Neural crest cell (in vitro differentiated cells): ENCODE measurements around the gene TBC1D3B. TPM values are rescaled to one million over a fixed set of nuclear protein-coding genes. Genes with fewer than 3 reads are reported as not detected.
"Not testable (repeated sequence)": the region's sequence is repeated elsewhere in the genome, so short reads cannot be mapped to it uniquely, and the experiment has no call there.

ENCODE experiments used
- DNase-seq: peaks from one replicate; pipeline ENCODE4 v3.0.0; 2021; ENCODE audit warnings: low read depth, mixed read lengths, low spot score
- H3K27ac Mint-ChIP-seq: one replicate; pipeline ENCODE4 v1.8.0; 2021; ENCODE audit warnings: mild to moderate bottlenecking, mixed read lengths; ENCODE audit not compliant: unreplicated experiment
- H3K27me3 Mint-ChIP-seq: 2 replicates; pipeline ENCODE4 v1.8.0; 2021; ENCODE audit warnings: low read depth, mild to moderate bottlenecking, mixed read lengths
- H3K36me3 Mint-ChIP-seq: 2 replicates; pipeline ENCODE4 v1.8.0; 2021; ENCODE audit warnings: low read depth, mild to moderate bottlenecking, mixed read lengths
- H3K4me1 Mint-ChIP-seq: 2 replicates; pipeline ENCODE4 v1.8.0; 2021; ENCODE audit warnings: mixed read lengths
- H3K4me3 Mint-ChIP-seq: one replicate; pipeline ENCODE4 v1.8.0; 2021; ENCODE audit warnings: mild to moderate bottlenecking, mixed read lengths
- H3K9me3 Mint-ChIP-seq: 2 replicates; pipeline ENCODE4 v1.8.0; 2021; ENCODE audit warnings: mixed read lengths
- CTCF ChIP-seq: fragments of 200-600 bp; sonication (generic); conservative IDR thresholded peaks from 2 replicates; pipeline ENCODE4 v1.5.0; 2021; ENCODE audit warnings: antibody characterized with exemption, mild to moderate bottlenecking
- total RNA-seq: library from RNA; stranded (reverse); gene quantifications from 2 replicates; pipeline ENCODE4 v1.2.1, GENCODE V29; 2021

TBC1D3B gene
- total RNA-seq, 1 donor from 2014 or later: 12.5 TPM

- H3K4me1 Mint-ChIP-seq: peaks cover 11% of the 10 kb centered on the region
- TF ChIP-seq CTCF: no peak
- no peaks in the 10 kb centered on the region for H3K27me3 Mint-ChIP-seq
- H3K4me3 Mint-ChIP-seq: no peak overlapping the region
- no peak for DNase-seq
- H3K9me3 Mint-ChIP-seq: peaks cover 4% of the 10 kb centered on the region
- no peak overlapping the region for H3K27ac Mint-ChIP-seq
- H3K36me3 Mint-ChIP-seq: no peaks in the 10 kb centered on the region
Observed at GRCh38 chr17:36212966-36213365, 36.5 kb upstream of the TBC1D3B start.

GRCh38 chr17:36212272-36212605 lies 35.8 kb upstream of the TBC1D3B start:
- H3K36me3 Mint-ChIP-seq: no peaks in the 10 kb centered on the region
- no peak for DNase-seq
- H3K27me3 Mint-ChIP-seq: no peaks in the 10 kb centered on the region

GRCh38 chr17:36211484-36212271 lies 35.2 kb upstream of the TBC1D3B start:
- H3K27me3 Mint-ChIP-seq, H3K9me3 Mint-ChIP-seq, DNase-seq, H3K36me3 Mint-ChIP-seq: not testable (repeated sequence)
- Mint-ChIP-seq H3K4me1 (peaks cover 11% of the 10 kb centered on the region), H3K27ac (peak overlapping the region; percentile 36), H3K4me3 (peak overlapping the region; percentile 47)

More at GRCh38 chr17:36212272-36212605, 35.8 kb upstream of the TBC1D3B start:
- TF ChIP-seq CTCF: no peak
- Mint-ChIP-seq H3K9me3 (no peaks in the 10 kb centered on the region), H3K27ac (no peak overlapping the region), H3K4me3 (no peak overlapping the region), H3K4me1 (peaks cover 11% of the 10 kb centered on the region)

GRCh38 chr17:36210439-36211211 lies 34.2 kb upstream of the TBC1D3B start, which contains the start of gene CCL4L2:
CCL4L2 (plus strand) TSS chr17:36211063.
- not testable (repeated sequence) for DNase-seq

GRCh38 chr17:36209575-36209974 lies 33.1 kb upstream of the TBC1D3B start:
- DNase-seq: no peak
- H3K27me3 Mint-ChIP-seq: peaks cover 2% of the 10 kb centered on the region
- no peaks in the 10 kb centered on the region for H3K9me3 Mint-ChIP-seq

More at GRCh38 chr17:36210439-36211211, 34.2 kb upstream of the TBC1D3B start, which contains the start of gene CCL4L2:
- H3K4me3 Mint-ChIP-seq: peak within 1 kb of the TSS; percentile 47
- H3K36me3 Mint-ChIP-seq, H3K9me3 Mint-ChIP-seq, H3K27me3 Mint-ChIP-seq: not testable (repeated sequence)
- peaks cover 11% of the 10 kb centered on the region for H3K4me1 Mint-ChIP-seq
- peak within 1 kb of the TSS; percentile 36 for H3K27ac Mint-ChIP-seq

GRCh38 chr17:36207383-36207782 lies 30.9 kb upstream of the TBC1D3B start:
- DNase-seq, H3K36me3 Mint-ChIP-seq, H3K27me3 Mint-ChIP-seq, H3K27ac Mint-ChIP-seq, H3K4me3 Mint-ChIP-seq, H3K9me3 Mint-ChIP-seq: not testable (repeated sequence)
- H3K4me1 Mint-ChIP-seq: peaks cover 14% of the 10 kb centered on the region

More at GRCh38 chr17:36209575-36209974, 33.1 kb upstream of the TBC1D3B start:
- peaks cover 11% of the 10 kb centered on the region for H3K4me1 Mint-ChIP-seq
- H3K36me3 Mint-ChIP-seq: no peaks in the 10 kb centered on the region
- TF ChIP-seq CTCF: no peak
- H3K4me3 Mint-ChIP-seq: no peak overlapping the region
- H3K27ac Mint-ChIP-seq: no peak overlapping the region

GRCh38 chr17:36206486-36206821 lies 30.0 kb upstream of the TBC1D3B start:
- H3K4me3 Mint-ChIP-seq, H3K4me1 Mint-ChIP-seq, DNase-seq, H3K9me3 Mint-ChIP-seq, H3K27ac Mint-ChIP-seq, H3K36me3 Mint-ChIP-seq, H3K27me3 Mint-ChIP-seq: not testable (repeated sequence)
